NOMO-1 treated with dmso at 0.1 percent for 144 hours (cell line): ENCODE data around the gene ORAI2.
"Not testable (repeated sequence)": the region's sequence is repeated elsewhere in the genome, so short reads cannot be mapped to it uniquely, and the experiment has no call there.

Experiments
- DNase-seq: peaks from one replicate; lab custom pipeline; 2025; ENCODE audit not compliant: unreplicated experiment; lab: John Stamatoyannopoulos, UW

The ORAI2 gene

DNA sequence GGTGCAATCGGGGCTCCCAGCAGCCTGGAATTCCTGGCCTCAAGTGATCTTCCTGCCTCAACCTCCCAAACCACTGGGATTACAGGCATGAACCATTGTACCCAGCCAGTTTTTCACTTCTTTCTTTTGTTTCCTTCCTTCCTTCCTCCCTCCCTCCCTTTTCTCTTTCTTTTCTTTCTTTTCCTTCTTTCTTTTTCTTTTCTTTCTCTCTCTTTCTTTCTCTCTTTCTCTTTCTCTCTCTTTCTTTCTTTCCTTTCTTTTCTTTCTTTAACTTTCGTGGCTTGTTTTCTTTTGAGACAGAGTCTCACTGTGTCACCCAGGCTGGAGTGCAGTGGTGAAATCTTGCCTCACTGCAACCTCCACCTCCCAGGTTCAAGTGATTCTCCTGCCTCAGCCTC is 12.3 kb downstream of the ORAI2 start:
- DNase-seq: no peak

DNA sequence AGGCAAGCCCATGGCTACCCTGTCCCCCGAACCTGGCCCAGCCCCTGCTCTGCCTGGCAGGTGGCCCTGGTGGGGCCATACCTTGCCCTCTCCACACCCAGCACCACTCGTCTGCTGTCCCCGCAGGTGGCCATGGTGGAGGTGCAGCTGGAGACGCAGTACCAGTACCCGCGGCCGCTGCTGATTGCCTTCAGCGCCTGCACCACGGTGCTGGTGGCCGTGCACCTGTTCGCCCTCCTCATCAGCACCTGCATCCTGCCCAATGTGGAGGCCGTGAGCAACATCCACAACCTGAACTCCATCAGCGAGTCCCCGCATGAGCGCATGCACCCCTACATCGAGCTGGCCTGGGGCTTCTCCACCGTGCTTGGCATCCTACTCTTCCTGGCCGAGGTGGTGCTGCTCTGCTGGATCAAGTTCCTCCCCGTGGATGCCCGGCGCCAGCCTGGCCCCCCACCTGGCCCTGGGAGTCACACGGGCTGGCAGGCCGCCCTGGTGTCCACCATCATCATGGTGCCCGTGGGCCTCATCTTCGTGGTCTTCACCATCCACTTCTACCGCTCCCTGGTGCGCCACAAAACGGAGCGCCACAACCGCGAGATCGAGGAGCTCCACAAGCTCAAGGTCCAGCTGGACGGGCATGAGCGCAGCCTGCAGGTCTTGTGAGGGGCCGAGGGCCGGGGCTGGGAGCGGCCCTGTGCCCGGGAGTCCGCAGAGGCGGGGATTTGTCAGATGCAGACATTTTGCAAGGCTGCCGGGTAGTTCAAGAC is 13.2 kb downstream of the ORAI2 start:
- no peak for DNase-seq

DNA sequence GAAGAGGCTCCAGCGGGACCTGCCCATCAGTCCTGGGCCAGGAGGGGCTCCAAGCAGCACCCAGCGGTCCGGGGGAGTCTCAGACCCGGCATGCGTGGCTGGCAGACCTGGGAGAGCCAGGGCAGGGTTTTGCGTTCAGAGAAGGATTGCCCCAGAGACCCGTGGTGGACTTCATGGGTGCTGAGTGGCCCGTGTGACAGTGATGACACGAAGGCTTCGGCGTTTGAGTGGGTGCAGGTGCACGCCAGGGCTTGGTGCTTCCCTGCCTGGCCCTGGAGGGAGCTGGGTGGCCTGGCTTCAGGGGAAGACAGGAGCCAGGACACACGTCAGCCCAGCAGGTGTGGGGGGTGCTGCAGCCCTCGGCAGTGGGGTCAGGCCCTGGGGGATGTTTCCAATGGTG is 13.9 kb downstream of the ORAI2 start:
- no peak for DNase-seq

DNA sequence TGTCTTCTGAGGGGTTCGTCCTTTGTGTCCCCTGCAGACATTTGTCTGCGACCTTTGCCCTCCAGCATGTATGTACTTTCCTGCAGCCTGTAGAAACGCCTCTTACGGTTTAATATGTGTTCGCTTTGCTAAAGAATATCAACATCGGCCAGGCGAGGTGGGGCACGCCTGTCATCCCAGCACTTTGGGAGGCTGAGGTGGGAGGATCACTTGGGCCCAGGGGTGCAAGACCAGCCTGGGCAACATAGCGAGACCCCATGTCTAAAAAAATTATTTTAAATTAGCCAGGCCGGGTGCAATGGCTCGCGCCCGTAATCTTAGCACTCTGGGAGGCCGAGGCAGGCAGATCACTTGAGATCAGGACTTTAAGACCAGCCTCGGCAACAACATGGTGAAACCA is 15.8 kb downstream of the ORAI2 start:
- no peak for DNase-seq

DNA sequence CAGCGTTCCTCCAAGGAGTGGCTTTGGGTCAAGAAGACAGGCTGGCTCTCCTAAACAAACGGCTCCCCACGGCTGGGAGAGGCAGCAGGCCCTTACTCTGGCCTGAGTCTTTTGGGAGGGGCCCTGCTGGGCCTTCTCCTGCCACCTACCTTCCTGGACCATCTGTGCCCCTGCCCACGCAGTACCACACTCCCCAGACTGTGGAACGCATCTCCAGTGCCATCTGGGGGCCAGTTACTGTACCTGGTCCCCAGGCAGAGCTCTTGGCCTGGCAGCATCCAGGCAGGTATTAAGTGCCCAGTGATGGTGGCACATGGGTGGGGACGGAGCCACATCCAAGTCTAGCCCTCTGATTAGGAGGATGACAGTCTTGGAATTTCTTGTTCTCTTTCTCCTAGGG is 16.9 kb downstream of the ORAI2 start:
- no peak for DNase-seq

DNA sequence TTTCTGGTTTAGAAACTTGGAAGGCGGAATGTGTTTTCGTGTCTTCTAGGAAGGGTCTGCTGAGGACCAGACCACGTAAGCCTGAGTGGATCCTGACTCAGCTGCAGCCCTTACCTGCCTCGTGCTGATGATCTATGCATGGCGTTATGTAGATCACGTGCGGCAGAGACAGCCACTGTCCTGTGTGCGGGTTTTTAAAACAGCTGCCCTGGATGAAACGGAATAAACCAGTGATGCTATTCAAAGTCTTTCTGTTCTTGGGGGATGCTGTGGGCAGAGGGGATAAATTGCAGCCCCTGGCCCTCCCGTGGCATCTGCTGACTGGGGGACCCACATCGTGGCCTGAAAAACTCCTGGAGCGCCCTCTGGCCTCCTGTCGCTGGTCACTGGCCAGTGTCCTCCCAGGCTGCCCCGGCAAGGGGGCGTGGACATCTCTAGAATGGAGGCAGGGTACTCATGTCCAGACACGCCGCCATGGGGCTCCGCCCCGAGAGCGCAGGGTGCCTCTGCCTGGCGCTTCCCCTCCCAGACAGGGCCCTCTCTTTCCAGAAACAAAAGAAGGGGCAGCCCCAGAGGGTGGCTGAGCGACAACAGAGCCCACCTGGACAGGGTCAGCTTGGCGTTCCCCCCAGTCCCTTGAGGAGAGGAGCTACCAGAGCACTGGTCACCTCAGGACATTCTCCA is 18.1 kb downstream of the ORAI2 start:
- DNase-seq: no peak

DNA sequence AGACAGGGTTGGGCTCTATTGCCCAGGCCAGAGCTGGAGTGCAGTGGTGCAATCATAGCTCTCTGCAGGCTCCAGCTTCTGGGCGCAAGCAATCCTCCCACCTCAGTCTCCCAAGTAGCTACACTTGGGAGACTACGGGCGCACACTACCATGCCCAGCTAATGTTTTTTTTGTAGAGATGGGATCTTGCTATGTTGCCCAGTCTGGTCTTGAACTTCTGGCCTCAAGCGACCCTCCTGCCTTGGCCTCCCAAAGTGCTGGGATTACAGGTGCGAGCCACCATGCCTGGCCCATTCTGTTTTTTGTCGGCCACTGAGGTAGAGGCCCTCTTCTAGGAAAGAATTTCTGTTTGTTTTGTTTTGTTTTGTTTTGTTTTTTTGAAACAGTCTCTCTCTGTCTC is 19.1 kb downstream of the ORAI2 start:
- no peak for DNase-seq

DNA sequence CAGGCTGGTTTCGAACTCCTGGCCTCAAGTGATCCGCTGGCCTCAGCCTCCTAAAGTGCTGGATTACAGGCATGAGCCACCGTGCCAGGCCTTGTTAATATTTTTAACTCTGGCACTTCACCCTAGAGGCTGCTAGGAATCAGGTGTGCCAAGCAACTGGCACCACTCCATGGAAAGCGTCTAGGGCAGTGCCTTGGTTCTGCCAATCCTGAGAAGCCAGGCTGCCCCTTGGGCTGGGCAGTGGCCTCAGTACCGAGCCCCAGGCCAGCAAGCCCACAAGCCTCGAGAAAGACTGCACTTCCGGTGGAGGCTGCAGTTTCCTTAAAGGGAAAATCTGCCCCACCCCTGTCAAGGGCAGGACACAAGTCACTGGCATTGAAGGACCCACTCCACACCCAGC is 19.9 kb downstream of the ORAI2 start:
- no peak for DNase-seq

DNA sequence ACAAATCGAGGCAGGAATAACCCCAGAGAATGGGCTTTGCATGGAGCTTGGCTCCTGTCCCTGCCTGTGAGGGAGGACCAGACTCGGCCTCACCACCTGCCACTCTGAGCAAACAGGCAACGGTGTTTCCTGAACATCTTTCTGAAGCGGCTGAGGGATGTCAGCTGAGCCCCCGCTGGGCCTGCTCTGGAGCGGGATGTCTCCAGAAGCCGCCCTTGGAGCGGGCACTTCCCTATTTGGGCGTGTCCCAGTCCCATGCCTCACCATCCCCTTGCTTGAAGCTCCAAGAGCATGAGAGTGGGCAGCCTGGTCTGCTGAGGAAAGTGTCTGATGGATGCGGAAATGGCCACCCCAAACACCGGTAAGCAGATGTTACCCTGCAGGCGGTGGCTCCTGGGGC is 21.1 kb downstream of the ORAI2 start:
- DNase-seq: no peak

DNA sequence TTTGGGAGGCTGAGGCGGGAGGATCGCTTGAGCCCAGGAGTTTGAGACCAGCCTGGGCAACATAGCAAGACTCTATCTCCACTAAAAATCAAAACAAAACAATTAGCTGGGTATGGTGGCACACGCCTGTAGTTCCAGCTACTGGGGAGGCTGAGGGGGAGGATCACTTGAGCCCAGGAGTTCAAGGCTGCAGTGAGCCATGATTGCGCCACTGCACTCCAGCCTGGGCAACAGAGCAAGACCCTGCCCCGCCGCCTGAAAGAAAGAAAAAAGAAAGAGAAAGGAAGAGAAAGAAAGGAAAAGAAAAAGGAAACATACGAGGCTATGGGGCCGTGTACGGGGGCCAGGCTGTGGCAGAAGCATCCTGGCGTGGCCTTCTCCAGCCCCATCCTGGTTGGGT is 21.6 kb downstream of the ORAI2 start:
- not testable (repeated sequence) for DNase-seq

DNA sequence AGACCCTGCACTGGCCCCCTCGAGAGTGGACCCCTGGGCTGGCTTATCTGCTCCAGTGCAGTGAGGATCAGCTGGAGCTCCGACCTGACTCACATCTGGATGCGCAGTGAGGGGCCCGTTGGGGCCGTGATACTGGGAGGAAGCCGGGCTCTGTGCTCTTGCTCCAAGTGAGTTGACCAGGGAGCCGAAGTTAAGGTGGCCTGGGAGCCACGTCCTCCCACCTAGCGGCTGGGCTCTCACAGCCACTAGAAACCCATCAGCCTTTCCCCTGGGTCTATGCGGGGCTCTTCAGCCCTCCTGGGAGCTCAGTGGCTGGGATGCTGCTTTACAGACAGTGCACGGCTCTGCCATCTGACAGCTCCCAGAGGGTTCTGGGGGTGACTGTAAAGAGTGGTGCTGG is 22.2 kb downstream of the ORAI2 start:
- DNase-seq: no peak

DNA sequence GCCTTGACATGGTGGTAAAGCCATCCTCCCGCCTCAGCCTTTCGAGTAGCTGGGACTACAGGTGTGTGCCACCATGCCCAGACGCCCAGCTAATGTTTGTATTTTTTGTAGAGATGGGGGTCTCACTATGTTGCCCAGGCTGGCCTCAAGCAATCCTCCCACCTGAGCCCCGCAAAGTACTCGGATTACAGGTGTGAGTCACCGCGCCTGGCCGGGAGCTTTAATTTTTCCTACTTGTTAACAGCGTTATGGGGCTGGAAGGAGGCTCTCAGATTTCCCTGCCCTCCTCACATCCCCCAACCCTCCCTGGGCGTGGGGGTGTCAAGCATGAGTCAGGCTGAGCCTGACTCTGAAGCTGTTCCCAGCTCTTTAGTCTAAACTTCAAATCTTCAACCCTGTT is 23.0 kb downstream of the ORAI2 start:
- no peak for DNase-seq

DNA sequence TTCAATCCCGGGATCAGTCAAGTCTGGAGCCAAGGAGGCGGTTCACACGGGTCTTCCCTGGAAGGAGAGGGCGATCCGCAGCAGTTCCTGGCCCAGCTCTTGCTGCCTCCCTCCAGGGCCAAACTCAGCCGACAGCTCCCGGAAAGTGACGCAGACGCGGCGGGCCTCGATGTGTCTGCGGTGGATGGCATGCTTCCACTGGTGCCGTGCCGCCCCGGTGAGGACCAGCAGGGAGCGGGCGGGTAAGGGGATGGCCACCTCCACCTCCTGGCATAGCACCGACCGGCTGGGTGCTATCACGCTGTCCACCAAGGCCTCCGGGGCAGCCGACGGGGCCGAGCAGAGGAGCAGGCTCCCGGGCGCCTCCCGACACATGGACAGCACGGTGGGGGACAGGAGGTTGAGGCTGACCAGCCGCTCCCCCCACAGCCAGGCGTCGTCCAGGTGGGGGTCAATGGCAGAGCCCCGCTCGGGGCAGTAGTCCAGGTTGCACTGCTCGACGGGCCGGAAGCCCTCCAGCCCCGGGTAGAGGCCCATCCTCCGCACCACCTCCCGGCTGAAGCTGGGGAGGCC is 24.1 kb downstream of the ORAI2 start:
- DNase-seq: no peak

DNA sequence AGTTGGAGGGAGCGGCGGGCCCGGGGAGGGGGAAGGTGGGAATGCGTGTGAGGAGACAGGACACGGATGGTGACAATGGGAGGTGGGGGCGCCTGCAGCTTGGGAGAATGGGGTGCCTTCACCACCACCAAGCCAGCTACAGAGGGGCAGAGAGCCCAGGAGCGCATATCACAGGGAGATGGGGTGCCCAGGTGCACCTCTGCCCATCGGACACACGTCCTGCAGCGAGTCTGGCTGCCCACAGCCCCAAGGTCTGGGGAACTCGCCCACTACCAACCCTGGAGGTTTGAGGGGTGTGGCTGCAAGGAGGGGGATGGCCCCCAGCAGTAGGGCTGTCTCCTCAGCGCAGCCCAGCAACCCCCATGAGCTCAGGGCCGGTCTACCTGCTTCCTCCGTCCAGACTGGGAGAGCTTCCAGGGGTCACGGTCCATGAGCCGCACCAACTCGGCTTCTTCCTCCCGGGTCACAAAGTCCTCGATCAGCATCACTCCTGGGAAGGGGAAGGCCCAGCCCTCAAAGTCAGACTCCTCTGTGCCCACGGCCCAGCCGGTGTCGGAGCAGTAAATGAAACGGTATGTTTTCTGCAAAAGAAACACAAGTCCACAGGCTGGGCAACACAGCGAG is 26.0 kb downstream of the ORAI2 start:
- no peak for DNase-seq

DNA sequence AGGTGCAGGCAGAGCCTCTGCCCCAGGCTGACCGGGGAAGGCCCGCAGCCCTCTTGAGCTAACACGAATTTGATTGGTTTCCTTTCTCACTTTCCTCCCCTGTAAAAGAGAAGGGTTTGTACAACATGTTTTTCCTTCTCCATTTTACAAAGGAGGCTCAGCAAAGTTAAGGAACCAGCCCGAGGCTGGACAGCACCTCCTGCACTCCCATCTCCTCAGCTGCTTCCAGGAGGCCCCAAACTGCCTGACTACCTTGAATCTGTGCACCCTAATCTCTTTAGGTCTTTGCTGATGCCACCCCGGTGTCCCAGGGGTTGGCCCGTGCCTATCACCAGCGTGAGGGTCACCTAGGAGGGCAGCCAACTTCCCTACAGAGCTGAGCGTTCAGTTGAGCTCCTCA is 27.1 kb downstream of the ORAI2 start:
- DNase-seq: no peak

DNA sequence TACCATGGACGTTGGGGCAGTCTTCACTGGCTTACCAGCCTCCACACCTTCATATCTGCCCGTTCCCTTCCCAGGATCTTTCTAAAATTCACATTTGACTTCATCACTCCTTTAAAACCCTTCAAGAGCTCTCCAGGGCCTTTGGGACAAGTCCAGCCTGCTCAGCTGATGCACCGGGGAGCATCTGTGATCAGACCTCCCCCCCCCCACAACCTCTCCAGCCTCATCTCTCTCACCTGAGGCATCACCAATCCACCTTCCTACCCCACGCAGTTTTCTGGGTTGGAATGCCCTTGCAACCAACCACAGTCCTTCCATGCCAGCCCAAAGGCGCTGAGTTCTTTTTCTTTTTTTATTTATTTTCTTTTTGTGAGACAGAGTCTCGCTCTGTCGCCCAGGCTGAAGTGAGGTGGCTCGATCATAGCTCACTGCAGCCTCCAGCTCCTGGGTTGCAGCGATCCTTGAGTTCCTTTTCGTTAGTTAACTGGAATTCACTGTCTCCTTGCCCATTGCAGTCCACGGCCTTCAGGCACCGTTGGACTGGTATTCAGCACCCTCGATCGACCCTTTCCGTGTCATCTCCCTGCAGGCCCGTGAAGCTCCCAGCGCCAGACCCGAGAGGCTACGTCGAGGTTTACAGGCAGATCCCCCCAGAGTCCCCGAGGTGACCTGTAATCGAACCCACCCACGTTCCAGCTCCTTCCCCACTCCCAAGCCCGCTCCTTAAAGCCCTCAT is 30.6 kb downstream of the ORAI2 start:
- DNase-seq: no peak

DNA sequence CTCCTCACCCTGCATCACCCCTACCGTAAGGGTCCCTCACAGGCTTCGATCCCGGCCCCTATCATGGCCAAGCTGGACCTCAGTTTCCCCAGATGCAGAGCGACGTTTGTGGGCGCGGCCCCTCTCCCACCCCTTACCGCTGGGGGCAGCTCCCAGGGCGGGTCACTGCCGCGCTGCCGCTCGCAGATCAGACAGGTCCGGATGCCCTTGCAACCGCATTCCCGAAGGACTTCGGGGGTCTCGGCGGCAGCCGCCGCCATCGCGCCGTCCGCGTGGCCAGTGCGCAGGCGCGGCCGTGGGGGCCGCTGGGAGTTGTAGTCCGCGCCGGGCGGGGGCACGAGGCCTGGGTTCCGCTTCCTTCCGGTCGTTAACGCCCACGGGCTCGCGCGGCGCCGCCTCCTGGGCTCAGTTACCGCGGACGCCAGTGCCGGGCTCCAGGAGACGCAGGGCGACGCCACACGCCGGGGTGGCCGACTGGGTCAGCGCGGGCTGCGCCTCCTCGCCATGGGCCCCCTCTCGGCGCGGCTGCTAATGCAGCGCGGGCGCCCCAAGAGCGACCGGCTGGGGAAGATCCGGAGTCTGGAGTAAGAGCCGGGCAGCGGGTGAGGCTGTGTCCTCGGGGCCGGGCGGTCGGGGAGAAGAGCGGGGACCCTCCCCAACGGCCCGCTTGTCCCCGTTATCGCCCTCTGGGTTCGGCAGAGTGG is 31.4 kb downstream of the ORAI2 start, which contains the start of the genes ALKBH4 and LRWD1:
Gene ALKBH4 (minus strand): TSS at position 287 of the 704 bp plus-strand sequence. CDS start 27 bp downstream, at position 260.
Gene LRWD1 (plus strand): TSS at position 408 of the 704 bp plus-strand sequence. CDS start 97 bp downstream, at position 505.
- peak; percentile 59 for DNase-seq

DNA sequence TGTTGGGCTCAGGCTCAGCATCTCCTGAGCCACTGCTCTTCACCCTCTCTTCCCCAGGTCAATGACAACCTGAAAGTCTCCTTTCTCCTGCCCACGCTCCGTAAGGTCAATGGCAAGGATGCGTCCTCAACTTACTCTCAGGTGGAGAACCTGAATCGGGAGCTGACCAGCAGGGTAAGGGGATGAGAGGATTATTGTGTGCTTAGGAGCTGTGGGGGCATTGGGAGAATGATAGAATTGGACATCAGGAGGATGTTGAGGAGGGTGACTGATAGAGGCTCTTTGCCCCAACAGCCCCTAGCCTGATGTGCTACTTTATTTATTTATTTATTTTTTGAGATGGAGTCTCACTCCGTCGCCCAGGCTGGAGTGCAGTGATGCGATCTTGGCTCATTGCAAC is 32.7 kb downstream of the ORAI2 start:
- DNase-seq: no peak

DNA sequence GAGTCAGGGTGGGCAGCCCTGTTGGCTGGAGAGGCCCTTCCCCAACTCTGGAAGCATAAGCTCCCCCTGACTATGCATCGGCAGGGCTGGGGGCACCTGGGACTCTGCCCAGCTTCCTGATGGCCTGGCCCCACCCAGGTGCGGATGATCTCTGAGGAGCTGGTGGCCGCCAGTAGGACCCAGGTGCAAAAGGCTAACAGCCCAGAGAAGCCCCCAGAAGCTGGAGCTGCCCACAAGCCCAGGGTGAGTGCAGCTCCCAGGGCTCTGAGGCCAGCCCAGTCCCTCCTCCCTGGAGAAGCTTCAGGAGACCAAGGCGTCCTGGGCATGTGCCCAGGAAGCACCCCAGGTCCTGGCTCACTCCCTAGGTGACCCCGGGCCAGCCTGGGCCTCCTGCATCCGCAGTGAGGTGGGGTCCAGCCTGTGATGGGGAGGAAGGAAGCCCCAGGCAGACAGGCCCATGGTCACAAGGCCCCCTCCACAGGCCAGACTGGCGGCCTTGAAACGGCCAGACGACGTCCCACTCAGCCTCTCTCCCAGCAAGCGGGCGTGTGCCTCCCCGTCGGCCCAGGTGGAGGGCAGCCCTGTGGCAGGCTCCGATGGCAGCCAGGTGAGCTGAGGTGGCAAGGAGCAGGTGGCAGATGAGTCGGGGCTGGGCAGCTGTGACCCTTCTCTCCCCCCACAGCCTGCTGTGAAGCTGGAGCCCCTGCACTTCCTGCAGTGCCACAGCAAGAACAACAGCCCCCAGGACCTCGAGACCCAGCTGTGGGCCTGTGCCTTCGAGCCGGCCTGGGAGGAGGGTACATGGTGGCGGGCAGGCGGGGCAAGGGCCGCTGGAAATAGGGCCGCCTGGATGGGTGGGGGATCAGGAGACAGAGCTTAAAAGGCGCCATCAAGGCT is 34.5 kb downstream of the ORAI2 start:
- no peak for DNase-seq
